K562 (cell line): ENCODE data around the gene GNB5. TPM values are rescaled to one million over a fixed set of nuclear protein-coding genes. Genes with fewer than 3 reads are reported as not detected.

Experiments
- BCOR ChIP-seq: fragments of 450-650 bp; IDR thresholded peaks from 2 replicates; pipeline ENCODE4 v1.6.1; 2016
- BHLHE40 ChIP-seq: IDR thresholded peaks from 2 replicates; pipeline ENCODE4 v1.6.1; 2011; ENCODE audit warnings: low read length, improper control_type of control experiment
- CBX3 ChIP-seq, 2 experiments: IDR thresholded peaks; 1 replicate in 1 of 2; 2 replicates in 1 of 2; pipeline ENCODE4 v1.6.1; 2012; ENCODE audit warnings: inconsistent platforms in 2 of 2, low read length in 2 of 2, borderline replicate concordance in 1 of 2, control low read depth in 1 of 2
- CREM ChIP-seq: IDR thresholded peaks from 2 replicates; pipeline ENCODE4 v1.6.1; 2014; ENCODE audit warnings: antibody characterized with exemption, low read depth
- CTBP1 ChIP-seq: fragments of 450-650 bp; IDR thresholded peaks from 2 replicates; pipeline ENCODE4 v1.6.1; 2016; ENCODE audit warnings: borderline replicate concordance
- DPF2 ChIP-seq: fragments of 450-650 bp; IDR thresholded peaks from 2 replicates; pipeline ENCODE4 v1.6.1; 2016
- GATA2 ChIP-seq: sonication (generic); formaldehyde crosslinking; IDR thresholded peaks from 2 replicates; pipeline ENCODE4 v1.4.0; 2020; ENCODE audit warnings: mild to moderate bottlenecking, missing genetic modification reagents
- HDAC2 ChIP-seq: fragments of 450-650 bp; IDR thresholded peaks from 2 replicates; pipeline ENCODE4 v1.6.1; 2016; ENCODE audit warnings: mild to moderate bottlenecking
- HNRNPLL ChIP-seq: fragments of 200-400 bp; formaldehyde crosslinking; IDR thresholded peaks from 2 replicates; pipeline ENCODE4 v1.6.1; 2017; ENCODE audit warnings: low read length, low read depth, mild to moderate bottlenecking; ENCODE audit not compliant: poor library complexity, severe bottlenecking
- JUN ChIP-seq, 2 experiments: sonication (generic) in 1 of 2; formaldehyde crosslinking in 1 of 2; IDR thresholded peaks; 2 replicates each; pipeline versions ENCODE4 v1.6.1 to v1.8.0; 2012 to 2022; ENCODE audit warnings: borderline replicate concordance in 2 of 2, mild to moderate bottlenecking in 2 of 2, improper control_type of control experiment in 1 of 2, low read depth in 1 of 2, low read length in 1 of 2, missing genetic modification reagents in 1 of 2
- JUNB ChIP-seq: fragments of 450-650 bp; formaldehyde crosslinking; conservative IDR thresholded peaks from 2 replicates; pipeline ENCODE4 v1.4.0; 2020; ENCODE audit warnings: mild to moderate bottlenecking
- JUND ChIP-seq, 2 experiments: IDR thresholded peaks; 2 replicates in 1 of 2; 3 replicates in 1 of 2; pipeline ENCODE4 v1.6.1; 2011; ENCODE audit warnings: borderline replicate concordance in 2 of 2, low read depth in 2 of 2, low read length in 2 of 2, improper control_type of control experiment in 1 of 2, missing biosample characterization in 1 of 2, missing genetic modification characterization in 1 of 2, missing genetic modification reagents in 1 of 2
- KDM1A ChIP-seq, 2 experiments: fragments of 450-650 bp; IDR thresholded peaks; 2 replicates each; pipeline ENCODE4 v1.6.1; 2016; ENCODE audit warnings: mild to moderate bottlenecking in 2 of 2
- NR2F6 ChIP-seq: fragments of 450-650 bp; formaldehyde crosslinking; IDR thresholded peaks from 2 replicates; pipeline ENCODE4 v1.4.0; 2020; ENCODE audit warnings: mild to moderate bottlenecking
- SMARCE1 ChIP-seq: fragments of 450-650 bp; IDR thresholded peaks from 2 replicates; pipeline ENCODE4 v1.7.1; 2016; ENCODE audit warnings: mild to moderate bottlenecking
- SMC3 ChIP-seq: conservative IDR thresholded peaks from 2 replicates; pipeline ENCODE4 v1.6.1; 2011; ENCODE audit warnings: low read depth, low read length, improper control_type of control experiment; ENCODE audit not compliant: insufficient read depth
- SRSF3 ChIP-seq: fragments of 200-400 bp; formaldehyde crosslinking; IDR thresholded peaks from 2 replicates; pipeline ENCODE4 v1.6.1; 2016; ENCODE audit warnings: mild to moderate bottlenecking, low read length, moderate library complexity; ENCODE audit not compliant: insufficient read depth
- ZNF766 ChIP-seq: fragments of 200-800 bp; sonication (Bioruptor generic); conservative IDR thresholded peaks from 2 replicates; pipeline ENCODE4 v1.6.1; 2016; ENCODE audit warnings: missing genetic modification characterization, missing compliant biosample characterization
- polyA plus RNA-seq, 8 experiments: library from polyadenylated mRNA; depleted of rRNA in 4 of 8; stranded (reverse) in 5 of 8; unstranded in 3 of 8; fragments of >200 nt; fragmentation: Nextera tagmentation in 2 of 8; fragmentation: Illumina TruSeq in 1 of 8; extraction: Ambion mirVana in 2 of 8; extraction: Trizol in 1 of 8; gene quantifications; 2 replicates each; pipeline versions ENCODE4 v1.2.1 to v1.2.3, GENCODE V29; 2011 to 2014; ENCODE audit warnings: inconsistent platforms in 1 of 8, missing spikeins in 1 of 8
- total RNA-seq, 7 experiments: library from RNA; depleted of rRNA in 6 of 7; stranded (reverse); fragments of >200 nt in 6 of 7; fragmentation: Illumina TruSeq in 2 of 7; extraction: Trizol in 2 of 7; gene quantifications; 2 replicates each; pipeline versions ENCODE4 v1.2.1 to v1.2.3, GENCODE V29; 2011 to 2021; ENCODE audit warnings: low replicate concordance in 1 of 7
- TF ChIP-seq, protein P1 (sequence below), 3 experiments: fragments of 200-800 bp in 1 of 3; fragments of 250-450 bp in 1 of 3; fragments of 450-650 bp in 1 of 3; sonication (Bioruptor Pico) in 1 of 3; sonication (Bioruptor generic) in 1 of 3; formaldehyde crosslinking in 1 of 3; IDR thresholded peaks; 2 replicates each; pipeline versions ENCODE4 v1.6.1 to v1.8.0; 2016 to 2022; ENCODE audit warnings: mild to moderate bottlenecking in 2 of 3, missing genetic modification characterization in 2 of 3, missing compliant biosample characterization in 1 of 3, moderate library complexity in 1 of 3

The GNB5 gene
- total and polyA plus RNA-seq, 9 of the 15 experiments (the other 6 are each of a cell fraction or from before 2014, with no cell fraction given), result 0.11 to 2.1 (median 0.77) TPM

GRCh38 chr15:52100807-52101442 is 90.3 kb downstream of the GNB5 start (continued):
- TF ChIP-seq JUNB (CRISPR knock-in tag) (peak; percentile 89), JUN (IDR thresholded peaks at IDR 0.05; ENCODE audit: borderline replicate concordance, low read depth, low read length) (peak; percentile 94), JUN (CRISPR knock-in tag; IDR thresholded peaks at IDR 0.05; ENCODE audit: borderline replicate concordance) (no peak), HDAC2 (peak; percentile 37; the same call in 1 of the 2 replicates), BCOR (peak; percentile 44; the same call in 1 of the 2 replicates), CREM (peak; percentile 51; the same call in 1 of the 2 replicates), GATA2 (CRISPR knock-in tag) (peak; percentile 53), SRSF3 (no peak), SMC3 (0 out of 2 replicates have a peak, but pooled peaks have one; percentile 7), DPF2 (peak; percentile 90), ZNF766 (CRISPR knock-in tag) (no peak), KDM1A (IDR thresholded peaks at IDR 0.05) (peak in 1 of 2 experiments; percentile 32; a peak in 1 of 4 replicates), SMARCE1 (peak; percentile 91), NR2F6 (no peak), CTBP1 (peak; percentile 83), CBX3 (IDR thresholded peaks at IDR 0.05; ENCODE audit: borderline replicate concordance in 1 of 2, low read length in 2 of 2) (0 out of 3 replicates have a peak, but pooled peaks of 1 of the 2 experiments have one; percentile 33), HNRNPLL (no peak), BHLHE40 (peak; percentile 93), JUND (IDR thresholded peaks at IDR 0.05; ENCODE audit: borderline replicate concordance, low read depth, low read length) (peak; percentile 99), JUND (tag; IDR thresholded peaks at IDR 0.05; ENCODE audit: borderline replicate concordance, low read depth, low read length) (peak; percentile 99)
- TF ChIP-seq, protein P1, sequence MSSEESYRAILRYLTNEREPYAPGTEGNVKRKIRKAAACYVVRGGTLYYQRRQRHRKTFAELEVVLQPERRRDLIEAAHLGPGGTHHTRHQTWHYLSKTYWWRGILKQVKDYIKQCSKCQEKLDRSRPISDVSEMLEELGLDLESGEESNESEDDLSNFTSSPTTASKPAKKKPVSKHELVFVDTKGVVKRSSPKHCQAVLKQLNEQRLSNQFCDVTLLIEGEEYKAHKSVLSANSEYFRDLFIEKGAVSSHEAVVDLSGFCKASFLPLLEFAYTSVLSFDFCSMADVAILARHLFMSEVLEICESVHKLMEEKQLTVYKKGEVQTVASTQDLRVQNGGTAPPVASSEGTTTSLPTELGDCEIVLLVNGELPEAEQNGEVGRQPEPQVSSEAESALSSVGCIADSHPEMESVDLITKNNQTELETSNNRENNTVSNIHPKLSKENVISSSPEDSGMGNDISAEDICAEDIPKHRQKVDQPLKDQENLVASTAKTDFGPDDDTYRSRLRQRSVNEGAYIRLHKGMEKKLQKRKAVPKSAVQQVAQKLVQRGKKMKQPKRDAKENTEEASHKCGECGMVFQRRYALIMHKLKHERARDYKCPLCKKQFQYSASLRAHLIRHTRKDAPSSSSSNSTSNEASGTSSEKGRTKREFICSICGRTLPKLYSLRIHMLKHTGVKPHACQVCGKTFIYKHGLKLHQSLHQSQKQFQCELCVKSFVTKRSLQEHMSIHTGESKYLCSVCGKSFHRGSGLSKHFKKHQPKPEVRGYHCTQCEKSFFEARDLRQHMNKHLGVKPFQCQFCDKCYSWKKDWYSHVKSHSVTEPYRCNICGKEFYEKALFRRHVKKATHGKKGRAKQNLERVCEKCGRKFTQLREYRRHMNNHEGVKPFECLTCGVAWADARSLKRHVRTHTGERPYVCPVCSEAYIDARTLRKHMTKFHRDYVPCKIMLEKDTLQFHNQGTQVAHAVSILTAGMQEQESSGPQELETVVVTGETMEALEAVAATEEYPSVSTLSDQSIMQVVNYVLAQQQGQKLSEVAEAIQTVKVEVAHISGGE (CRISPR knock-in tag; IDR thresholded peaks at IDR 0.05), result 0 out of 6 replicates have a peak, but pooled peaks of 1 of the 3 experiments have one; percentile 18
